ENCODE results near the gene GRIK4.

Gene GRIK4

GRCh38 chr11:120548682-120549209, 37.2 kb downstream of the GRIK4 start:
- DNase-seq = no peak

DNA sequence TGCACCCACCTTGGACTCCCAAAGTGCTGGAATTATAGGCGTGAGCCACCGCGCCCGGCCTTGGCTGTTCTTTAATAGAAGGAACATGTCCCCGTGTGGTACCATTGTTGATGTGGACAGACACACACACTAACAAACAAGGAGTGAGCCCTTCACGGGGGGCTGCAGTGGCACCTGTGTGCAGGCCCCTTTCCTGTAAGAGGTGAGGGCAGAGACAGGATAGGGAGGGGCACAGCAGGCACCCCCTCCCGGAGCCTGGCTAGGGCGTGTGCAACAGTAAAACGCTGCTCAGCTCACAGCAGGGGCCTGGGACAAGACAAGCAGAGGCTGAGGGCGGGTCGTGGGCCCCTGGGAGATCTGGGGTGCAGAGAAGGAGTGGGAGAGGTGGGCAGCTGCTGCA, 37.8 kb downstream of the GRIK4 start:
- DNase-seq = no peak

GRCh38 chr11:120550007-120550406, 38.5 kb downstream of the GRIK4 start:
- DNase-seq = no peak

DNA sequence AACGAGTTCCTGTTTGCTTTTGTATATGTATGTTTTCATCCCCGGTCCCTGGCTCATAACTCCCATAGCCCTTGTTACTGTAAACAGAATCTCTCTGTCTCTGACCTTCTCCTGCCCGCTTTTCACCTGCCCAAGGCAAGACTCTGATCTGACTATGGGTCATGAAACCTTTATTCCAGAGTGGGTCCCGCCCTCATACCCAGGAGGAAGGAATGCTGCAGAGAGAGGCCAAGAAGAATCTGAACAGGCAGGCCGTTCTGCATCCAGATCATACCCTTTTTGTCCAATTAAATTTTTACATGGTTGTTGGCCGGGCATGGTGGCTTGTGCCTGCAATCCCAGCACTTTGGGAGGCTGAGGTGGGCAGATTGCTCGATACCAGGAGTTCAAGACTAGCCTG, 39.6 kb downstream of the GRIK4 start:
- DNase-seq = no peak

- DNase-seq = peak; percentile 3
Observed at GRCh38 chr11:120554766-120555432, 43.4 kb downstream of the GRIK4 start.

DNA sequence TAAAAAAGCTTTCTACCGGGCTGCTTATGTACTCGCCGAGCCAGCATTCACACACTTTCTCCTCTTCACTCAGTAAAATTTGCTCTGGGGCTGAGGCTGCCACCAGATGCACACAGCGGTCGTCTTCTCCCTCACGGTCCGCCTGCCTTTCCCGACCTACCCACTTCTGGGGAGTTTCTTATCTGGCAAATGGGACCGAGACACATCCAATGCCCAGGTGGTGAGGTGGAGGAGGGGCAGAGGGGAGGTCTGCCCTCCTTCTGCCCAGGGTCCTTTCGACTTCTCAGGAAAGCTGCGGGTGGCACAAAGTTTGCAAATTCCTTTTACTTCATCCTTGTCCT, 43.9 kb downstream of the GRIK4 start:
- no peak for DNase-seq

GRCh38 chr11:120556797-120557196, 45.2 kb downstream of the GRIK4 start:
- no peak for DNase-seq

DNA sequence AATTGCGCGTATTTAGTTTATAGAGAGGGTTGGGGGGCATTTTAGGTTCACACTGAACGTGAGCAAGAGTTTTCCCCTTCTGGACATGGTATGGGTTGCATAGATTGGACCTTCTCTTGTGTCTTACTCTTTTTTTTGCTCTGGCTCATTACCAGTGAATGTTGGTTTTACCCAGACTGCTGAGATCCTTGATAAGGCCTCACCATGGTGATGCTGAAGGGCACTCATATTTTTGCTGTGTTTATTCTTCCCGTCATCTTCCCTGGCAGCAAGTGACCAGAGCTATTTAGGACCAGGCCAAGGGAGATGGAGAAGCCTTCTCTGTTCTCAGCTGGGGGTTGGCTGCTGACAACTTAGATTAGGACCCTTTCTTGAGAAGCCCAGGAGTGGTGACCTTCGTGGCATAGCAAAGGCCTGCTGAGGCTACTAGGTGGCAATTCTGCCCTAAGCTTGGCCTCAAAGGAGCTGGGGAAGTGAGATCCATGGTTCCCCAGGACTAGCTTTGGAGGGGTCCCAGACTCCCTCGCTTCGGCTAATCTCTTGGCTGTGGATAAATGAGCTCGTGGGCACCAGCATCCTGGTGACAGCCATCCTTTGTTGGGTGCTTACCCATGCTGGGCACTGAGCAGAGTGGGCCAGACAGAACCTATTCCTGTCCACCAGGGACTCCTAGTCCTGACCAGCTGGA, 47.3 kb downstream of the GRIK4 start:
- no peak for DNase-seq

DNA sequence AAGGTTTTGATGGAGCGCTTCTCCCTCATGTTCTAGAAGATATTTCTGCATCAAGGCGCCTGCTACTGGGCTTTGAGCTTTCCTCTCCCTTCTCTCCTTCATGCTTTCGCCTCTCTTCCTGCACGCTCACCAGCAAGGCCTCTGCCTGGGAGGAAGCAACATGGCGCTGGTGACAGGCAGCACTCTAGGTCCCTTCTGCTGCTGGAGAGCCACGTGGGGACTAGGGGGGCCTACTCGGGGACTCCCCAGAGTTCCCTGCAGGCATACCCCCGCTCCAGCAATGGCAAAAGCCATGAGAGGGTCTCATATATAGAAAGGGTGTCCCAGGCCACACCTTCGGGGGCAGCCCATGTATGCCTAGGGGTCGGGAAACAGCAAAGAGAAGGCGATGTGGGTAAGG, 49.7 kb downstream of the GRIK4 start:
- no peak for DNase-seq

- no peak for DNase-seq
Observed at GRCh38 chr11:120562806-120563425, 51.4 kb downstream of the GRIK4 start.

DNA sequence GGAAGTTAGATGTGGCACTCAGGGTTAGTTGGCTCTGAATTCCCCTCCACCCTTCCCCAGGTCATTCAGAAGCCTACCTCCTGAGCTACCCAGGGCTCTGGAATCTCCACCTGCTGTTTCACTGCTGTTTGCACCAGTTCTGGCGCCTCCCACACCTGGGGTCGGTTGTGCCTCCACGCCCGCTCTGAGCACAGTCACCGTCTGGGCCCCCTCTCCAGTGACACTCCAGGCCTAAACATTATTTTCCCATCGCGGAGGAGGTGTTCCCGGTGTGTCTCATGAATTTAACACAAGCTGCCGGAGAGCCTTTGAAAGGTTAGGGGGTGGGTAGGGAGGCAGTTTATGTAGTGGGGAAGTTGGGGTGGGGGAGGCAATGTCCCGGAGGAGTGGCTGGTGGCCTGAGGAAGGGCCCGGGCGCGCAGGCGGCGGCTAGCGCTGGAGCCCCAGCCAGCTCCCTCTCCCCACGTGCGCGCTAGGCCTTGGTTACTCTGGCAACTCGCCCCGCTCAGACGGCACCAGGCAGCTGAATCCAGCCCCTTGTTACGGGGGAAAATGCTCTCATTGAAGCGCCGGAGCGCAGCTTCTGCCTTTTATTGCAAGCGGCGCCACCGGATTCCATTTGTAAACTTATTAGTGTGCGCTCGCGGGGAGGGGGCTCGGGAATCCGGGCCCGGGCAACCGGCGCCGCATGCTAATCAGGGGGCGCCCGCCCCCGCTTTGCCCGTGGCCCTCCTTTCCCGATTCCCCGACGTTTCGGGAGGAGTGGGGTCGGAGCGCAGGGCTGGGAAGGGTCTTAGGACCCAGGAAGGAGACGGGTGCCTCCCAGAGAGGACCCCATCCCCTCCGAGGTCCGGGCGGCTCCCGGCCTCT, 52.4 kb downstream of the GRIK4 start:
- no peak for DNase-seq

- DNase-seq = peak; percentile 52
Observed at GRCh38 chr11:120564573-120565311, 53.2 kb downstream of the GRIK4 start.

DNA sequence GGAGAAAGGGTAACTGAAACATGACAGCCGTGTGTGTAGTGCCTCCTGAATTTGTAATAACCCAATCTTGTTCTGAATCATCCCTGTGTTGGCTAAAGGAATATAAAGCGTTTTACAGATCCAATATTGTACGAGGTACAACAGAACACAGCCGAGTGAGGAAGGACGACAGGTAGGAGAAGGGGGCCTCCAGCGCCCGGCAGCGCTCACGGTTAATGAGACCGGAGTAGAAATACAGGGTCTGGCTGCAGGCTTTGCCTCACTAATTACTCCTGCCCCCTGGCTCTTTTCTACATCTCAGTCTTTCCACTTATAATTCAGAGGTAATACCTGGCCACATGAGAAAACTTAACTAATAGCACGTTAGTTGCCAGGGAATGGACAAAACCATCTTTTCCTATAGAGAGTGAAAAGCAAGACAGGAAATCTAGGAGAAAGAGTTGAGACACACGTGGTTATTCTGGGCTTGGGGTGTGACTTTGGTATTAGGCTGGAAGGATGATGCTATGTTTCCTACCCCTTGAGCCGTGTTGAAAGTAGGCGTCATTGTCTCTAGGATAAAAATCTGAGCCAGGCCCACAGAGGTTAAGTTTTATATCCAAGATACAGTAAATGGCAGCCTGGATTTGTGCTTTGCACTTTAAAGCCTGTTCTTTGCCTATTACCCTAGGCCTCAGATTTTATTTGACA, 54.1 kb downstream of the GRIK4 start:
- DNase-seq = no peak

DNA sequence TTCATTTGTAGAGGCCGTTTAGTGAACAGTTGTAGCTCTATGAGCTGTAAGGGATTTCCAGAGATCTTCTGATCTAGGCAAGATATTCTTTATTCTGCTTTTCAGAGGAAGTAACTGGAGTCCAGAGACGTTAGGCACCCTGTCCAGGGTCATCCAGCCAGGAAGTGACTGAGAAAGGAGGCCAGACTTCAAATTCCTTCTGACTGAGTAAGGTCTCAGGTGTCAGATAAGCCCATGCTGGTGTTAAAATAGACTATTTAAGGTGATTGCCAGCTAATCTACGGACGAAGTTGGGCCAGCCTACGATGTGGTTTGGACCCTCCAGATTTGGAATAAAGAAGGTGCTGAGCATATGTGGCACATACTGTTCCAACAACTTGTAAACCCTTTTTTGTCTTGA, 54.6 kb downstream of the GRIK4 start:
- DNase-seq = no peak

DNA sequence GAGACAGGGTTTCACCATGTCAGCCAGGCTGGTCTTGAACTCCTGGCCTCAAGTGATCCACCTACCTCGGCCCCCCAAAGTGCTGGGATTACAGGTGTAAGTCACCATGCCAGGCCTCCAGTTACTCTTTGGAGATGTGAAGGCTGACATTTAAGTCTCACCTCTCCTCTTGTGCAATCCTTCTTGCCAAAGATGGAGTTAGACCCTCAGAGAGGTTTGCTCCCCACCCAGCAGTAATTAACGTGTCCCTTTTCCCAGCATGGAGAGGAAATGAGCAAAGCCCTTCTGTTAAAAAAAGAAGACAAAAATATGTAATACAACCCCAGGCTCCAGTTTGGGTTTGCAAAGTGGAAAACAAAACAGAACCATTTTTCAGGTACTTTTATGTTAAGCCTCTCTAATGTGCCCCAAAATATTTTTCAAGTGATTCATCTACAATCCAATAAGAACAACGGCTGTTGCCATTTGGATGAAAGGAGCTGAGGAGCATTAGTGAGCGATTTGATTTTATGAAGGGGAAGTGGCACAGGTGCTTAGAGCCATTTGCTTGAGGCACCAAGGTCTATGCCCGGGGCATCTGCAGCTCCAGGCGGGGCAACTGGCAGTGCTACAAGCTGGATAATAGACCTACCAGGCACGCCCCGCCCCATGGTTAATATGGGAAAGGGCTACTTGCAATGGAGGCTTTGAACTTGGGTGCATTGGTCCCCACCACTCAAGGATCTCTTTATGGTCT, 57.2 kb downstream of the GRIK4 start:
- no peak for DNase-seq

GRCh38 chr11:120569861-120570260, 58.3 kb downstream of the GRIK4 start:
- DNase-seq = no peak

DNA sequence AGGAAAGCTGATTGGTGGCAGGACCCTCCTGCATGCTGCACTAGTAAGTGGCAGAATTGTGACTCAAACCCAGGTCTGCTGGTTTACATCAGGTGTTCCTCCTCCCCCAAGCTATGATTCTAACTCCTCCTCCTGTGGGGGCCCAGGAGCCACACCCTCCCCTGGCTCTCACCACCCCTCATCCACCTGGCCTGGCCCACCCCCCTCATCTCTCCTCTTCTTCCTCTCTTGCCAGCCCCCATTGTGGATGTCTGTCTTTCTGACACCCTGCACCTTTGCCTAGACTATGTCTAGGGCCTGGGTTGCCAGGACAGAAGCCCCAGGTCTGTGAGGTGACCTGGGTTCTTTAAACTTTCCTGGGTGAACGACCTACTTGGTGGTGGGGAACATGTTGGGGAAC, 59.9 kb downstream of the GRIK4 start:
- no peak for DNase-seq

DNA sequence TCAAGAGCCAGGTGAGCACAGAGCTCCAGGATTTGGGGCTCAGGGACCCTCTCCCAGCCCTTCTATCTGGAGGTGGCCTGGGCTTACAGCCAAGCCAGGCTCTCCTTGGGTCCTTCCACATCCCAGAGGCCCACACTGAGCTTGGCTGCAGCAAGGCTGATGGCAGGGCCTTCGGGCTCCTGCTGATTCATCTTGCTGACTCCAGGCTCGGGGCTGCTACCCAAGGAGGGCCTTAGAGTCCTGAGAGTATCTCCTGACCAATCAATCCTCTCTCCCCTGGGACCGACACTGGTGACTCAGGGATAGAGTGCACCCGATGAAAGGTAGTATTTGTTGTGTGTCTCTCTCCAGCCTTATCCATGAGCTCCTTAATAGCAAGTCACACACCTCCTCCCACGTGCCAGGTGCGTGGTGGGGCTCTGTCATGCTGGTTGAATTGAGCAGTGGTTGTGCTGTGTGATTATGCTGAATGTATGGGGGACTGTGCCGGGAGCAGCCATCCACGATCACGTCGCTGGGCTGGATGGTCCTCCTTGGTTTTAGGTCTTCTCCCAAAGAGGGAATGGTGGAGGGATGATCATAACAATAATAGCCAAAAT, 62.3 kb downstream of the GRIK4 start:
- no peak for DNase-seq

DNA sequence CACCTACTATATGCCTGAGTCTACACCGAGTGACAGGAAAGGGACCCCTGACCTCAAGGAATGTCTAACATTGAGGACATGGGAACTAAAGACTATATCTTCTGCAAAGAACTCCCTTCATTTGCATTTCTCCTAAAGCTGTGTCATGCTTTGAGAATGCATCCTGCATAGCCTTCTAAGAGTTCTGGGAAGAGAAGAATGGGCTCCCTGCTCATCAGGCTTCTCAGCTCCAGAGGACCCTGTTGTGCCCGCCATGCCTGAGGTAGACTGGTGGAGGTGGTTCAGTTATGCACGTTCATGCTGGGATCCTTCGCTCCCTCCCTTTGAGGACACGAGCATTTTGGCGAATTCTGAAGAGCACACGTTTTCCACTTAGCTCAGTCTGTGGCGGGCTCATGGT, 63.3 kb downstream of the GRIK4 start:
- no peak for DNase-seq

DNA sequence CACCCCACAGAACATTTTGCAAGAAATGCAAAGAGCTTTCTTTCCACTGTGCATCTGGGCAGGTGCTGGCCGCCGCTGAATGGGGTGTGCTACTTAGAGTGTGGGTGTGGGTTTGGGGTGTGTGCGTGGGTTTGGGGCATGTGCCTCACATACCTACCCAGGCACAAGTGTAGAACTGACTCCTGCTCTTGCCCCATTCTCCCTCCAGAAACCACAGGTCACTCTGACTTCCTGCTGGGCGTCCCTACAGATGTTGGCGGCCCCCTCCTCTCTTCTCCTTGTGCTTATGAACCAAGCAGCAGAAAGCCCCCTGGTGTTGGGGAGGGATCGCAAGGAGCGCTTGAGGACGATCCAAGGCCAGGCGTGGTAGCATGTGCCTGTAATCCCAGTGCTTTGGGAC, 63.9 kb downstream of the GRIK4 start:
- DNase-seq = no peak

DNA sequence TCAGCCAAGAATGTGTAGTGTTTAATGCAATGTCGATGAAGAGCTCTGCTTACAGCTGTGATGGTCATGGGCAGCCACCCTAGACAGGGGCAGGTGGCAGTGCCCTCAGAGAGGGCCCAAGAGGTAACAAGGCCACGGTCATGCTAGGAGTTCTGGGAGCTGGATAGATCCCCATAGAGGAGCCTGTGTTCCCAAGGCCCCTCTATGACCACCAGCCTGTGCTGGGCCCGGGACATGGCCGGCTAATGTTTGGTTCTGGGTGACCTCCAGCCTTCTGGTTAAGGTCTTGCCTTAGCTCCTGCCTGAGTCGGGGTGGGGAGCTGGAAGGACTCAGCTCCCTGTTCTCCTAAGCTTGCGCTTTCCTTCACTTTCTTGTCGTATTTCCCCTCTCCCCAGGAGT, 65.1 kb downstream of the GRIK4 start:
- DNase-seq = no peak
